Dedifferentiated amniotic fluid mesenchymal stem cell (primary cell): ENCODE measurements around the gene TRMT44.
A peak's percentile ranks its signal among the peaks of the same experiment; 100 is the strongest.
"Not testable (repeated sequence)": the region's sequence is repeated elsewhere in the genome, so short reads cannot be mapped to it uniquely, and the experiment has no call there.

Source experiments
- DNase-seq: peaks from one replicate; pipeline ENCODE4 v3.0.0-alpha.2; 2016; ENCODE audit errors: extremely low spot score

TRMT44 gene

GRCh38 chr4:8440492-8441311 is at the start of gene TRMT44, which contains the start of gene ACOX3:
Gene TRMT44, plus strand, starts transcription at chr4:8440777. Its CDS starts 46 bp downstream, at chr4:8440823.
Gene ACOX3, minus strand, starts transcription at chr4:8440723. Its CDS starts 24,202 bp downstream, at chr4:8416521.
- peak; percentile 85 for DNase-seq

GRCh38 chr4:8391071-8391470 is 49.5 kb upstream of the TRMT44 start:
- no peak for DNase-seq

GRCh38 chr4:8391972-8392371 is 48.6 kb upstream of the TRMT44 start:
- no peak for DNase-seq

DNA sequence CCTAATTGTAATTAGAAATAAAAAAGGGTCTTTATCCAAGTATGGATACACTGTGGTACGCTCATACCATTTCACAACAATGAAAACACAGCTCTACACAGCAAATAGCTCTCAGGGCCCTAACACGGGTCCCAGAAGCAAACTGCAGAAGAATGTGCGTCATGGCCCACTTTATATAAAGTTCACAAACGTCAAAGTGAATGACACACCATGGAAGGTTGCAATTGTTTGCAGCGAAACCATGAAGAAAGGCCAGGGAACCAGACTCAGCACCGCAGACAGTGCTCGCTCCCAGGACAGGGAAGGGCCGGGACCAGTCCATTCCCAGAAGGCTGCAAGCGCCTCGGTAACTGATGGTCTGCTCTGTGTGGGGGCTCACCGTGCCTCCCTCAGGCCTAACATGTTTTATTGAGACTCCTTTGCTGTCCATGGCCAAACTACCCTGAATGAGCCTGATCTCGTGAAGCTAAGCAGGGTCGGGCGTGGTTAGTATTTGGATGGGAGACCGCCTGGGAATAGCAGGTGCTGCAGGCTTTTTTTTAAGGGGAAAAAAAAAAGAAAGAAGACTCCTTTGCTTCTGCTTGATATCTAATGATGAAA is 47.9 kb upstream of the TRMT44 start:
- DNase-seq, result no peak

DNA sequence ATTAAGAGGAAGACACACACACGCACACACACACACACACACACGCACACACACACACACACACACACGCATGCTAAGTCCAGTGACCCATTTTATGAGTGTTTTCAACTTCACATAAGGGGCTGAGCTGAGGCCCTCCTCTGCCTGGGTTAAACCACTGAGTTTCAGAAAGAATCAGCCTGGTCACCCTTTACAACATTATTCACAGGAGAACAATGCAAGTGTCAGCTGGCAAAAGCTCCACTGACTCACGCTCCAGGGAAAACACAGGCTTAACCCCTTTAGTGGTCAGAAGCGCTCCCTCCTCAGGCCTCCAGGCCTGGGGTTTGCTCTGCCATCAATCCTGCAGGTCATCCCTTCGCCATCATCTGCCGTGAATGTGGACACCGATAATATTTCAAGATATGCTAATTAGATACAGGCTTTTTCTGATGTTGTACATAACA is 47.0 kb upstream of the TRMT44 start:
- peak; percentile 97 for DNase-seq

DNA sequence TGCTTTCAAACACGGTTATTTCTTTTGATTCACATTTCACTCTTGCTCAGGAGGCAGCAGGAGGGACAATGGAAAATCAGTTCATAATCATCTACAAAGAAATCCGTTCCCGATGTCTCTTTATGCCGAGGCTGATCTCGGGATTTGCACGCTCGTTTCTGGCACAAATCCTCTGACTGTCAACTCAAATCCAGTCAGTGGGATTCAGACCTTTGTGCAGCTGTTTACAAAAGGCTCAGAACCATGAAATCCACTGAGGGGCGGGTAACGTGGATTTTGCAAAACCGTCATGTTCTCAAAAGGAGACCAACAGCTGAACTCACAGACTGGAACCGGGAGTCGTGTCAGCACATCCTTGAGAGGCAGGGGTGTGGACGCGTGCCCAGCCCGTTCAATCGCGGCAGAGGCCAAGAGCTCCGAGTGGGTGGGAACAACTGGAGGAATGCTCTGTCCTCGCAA is 46.5 kb upstream of the TRMT44 start:
- DNase-seq, result peak; percentile 82

- DNase-seq, result no peak
These were observed 45.8 kb upstream of the TRMT44 start for GRCh38 chr4:8394806-8395205.

DNA sequence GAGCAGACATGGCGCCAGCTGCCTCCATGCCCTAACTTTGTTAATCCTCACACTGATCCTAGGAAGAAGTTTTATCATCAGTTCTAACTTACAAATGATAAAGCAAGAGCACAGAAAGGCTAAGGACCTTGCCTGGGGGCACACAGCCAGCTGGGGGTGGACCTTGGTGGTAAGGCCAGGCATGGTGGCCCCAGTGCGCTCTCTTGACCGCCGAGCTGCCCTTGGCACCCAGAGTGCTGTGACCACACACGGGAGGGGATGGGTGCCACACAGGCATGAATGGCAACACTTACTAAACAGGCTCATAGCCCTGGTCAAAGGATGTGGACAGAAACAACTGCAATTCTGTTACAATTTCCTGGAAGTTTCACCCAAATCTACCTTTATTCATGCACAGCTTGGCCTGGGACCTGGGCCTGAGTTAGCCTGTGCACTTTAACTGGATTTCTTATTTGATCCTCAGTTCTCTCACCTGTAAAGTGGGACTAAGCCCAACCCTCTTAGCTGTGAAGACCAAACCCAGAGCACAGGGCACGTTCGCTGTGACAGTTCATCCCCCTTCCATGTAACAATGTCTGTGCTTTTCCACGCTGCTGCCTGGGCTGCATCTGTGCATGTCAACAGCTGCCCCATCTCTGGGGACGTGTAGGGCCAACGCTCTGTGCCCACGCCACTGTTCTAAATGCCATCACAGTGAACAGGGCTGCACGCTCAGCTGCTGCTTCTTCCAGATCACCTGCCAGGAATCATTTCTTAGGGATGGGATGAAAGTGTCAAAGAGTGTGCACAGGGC is 44.9 kb upstream of the TRMT44 start:
- no peak for DNase-seq

- DNase-seq, result no peak
These were observed 43.7 kb upstream of the TRMT44 start for GRCh38 chr4:8396762-8397406.

DNA sequence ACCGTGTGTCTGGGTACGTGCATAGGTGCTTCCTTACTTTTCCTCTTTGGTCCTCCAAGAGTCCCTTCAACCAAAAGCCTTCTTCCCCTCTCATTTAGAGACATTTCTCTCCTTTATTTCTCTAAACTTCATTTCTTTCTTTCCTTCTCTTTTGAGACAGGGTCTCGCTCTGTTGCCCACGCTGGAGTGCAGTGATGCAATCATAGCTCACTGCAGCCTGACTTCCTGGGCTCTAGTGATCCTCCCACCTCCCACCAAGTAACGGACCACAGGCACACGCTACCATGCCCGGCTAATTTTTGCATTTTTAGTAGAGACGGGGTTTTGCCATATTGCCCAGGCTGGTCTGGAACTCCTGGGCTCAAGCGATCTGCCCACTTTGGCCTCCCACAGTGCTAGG is 42.2 kb upstream of the TRMT44 start:
- no peak for DNase-seq

DNA sequence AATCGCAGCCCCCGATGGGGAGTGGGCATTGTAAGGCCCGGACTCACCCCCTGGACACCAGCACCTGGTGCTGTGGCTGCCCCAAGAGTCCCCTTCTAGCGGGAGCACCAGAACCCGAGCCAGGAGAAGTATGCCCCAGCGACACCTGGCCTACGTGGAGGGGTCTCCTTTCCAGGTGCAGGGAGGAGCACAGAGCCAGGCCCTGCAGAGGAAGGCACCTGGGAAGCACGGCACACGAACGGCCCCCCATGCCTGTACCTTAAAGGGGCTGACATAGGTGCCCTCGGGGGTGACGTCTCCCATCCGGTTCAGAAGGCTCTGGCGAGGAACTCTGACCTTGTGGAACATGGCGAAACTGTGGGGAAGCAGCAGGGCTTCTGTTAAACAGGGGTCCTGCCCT is 41.3 kb upstream of the TRMT44 start:
- no peak for DNase-seq

GRCh38 chr4:8400632-8401325 is 39.8 kb upstream of the TRMT44 start:
- DNase-seq, result no peak

GRCh38 chr4:8401665-8402064 is 38.9 kb upstream of the TRMT44 start:
- no peak for DNase-seq

GRCh38 chr4:8402181-8402597 is 38.4 kb upstream of the TRMT44 start:
- DNase-seq, result no peak

- DNase-seq, result no peak
These were observed 37.9 kb upstream of the TRMT44 start for GRCh38 chr4:8402640-8403039.

- peak; percentile 74 for DNase-seq
These were observed 37.3 kb upstream of the TRMT44 start for GRCh38 chr4:8403173-8403753.

GRCh38 chr4:8403976-8404375 is 36.6 kb upstream of the TRMT44 start:
- DNase-seq, result no peak

DNA sequence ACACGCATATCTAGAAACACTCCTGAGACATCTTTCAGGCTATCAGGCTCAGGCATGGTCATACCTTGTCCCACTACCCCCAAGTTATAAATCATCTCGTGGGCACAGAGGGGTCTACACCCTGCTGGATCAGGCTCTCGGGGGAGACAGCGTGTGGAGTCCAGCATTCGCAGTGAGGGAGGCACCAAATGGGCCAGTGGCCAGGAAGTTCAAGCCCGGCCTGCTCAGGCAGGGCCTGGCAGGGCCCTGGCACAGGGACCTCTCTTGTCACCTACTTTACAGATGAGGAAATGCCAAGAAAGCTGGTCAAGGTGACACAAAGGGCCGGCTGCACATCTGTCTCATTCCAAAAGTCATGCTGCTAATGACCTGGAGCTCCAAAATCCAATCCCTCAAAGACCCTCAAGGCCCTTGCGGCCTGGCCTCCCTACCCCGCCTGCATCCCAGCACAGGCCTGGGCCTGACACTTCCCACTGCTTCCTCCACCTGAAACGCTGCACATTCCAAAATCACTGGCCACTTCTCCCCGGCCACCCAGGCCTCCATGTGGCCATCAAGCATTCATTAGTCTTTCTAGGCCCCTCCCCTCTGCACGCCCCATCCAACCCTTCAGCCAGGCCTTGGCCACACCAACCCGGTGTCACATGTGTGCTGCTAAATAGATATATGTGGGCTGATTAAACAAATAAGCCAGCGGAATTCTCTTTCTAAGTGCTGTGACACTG is 35.6 kb upstream of the TRMT44 start:
- no peak for DNase-seq

- no peak for DNase-seq
These were observed 35.1 kb upstream of the TRMT44 start for GRCh38 chr4:8405516-8405875.

DNA sequence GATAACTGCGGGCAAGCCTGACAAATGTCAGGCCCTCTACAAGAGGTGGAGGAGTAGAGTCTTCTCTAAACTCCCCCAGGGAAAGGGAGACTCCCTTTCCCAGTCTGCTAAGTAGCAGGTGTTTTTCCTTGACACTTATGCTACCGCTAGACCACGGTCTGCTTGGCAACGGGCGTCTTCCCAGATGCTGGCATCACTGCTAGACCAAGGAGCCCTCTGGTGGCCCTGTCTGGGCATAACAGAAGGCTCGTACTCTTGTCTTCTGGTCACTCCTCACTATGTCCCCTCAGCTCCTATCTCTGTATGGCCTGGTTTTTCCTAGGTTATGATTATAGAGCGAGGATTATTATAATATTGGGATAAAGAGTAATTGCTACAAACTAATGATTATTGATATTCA is 33.7 kb upstream of the TRMT44 start:
- not testable (repeated sequence) for DNase-seq
